GM19328 (cell line): ENCODE measurements around the gene ADCY1.

ENCODE experiments used
- ATAC-seq: cut with Tn5 transposase; IDR thresholded peaks from one replicate; pipeline ENCODE4 v1.9.1; 2021; ENCODE audit warnings: mild to moderate bottlenecking, moderate library complexity; ENCODE audit not compliant: unreplicated experiment

The ADCY1 gene

DNA sequence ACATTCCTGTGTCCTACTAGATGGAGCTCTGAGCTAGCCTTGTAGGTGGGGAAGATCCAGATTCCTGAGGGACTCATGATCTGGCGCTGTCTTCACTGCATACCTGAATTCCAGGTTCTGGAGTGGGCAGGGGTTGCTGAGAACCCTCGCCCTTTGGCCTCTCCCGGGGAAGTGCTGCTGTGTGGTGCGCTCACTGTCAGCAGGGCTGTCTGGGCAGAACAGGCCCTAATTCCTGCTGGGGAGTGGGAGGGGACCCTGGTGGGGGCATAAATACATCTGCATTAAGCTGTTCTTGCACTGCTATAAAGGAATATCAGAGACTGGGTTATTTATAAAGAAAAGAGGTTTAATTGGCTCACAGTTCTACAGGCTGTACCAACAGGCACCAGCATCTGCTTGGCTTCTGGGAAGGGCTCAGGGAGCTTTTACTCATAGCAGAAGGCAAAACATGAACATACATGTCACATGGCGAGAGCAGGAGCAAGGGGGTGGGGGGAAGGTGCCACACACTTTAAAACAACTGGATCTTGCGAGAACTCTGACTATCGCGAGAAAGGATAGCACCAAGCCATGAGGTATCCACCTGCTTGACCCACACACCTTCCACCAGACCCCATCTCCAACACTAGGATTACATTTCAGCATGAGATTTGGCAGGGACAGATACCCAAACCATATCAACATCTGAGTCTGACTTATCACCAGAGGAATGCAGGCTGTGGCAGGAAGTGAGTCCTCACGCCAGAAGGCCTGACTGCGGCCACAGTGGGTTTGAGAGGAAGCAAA is 115.0 kb downstream of the ADCY1 start:
- no peak for ATAC-seq

DNA sequence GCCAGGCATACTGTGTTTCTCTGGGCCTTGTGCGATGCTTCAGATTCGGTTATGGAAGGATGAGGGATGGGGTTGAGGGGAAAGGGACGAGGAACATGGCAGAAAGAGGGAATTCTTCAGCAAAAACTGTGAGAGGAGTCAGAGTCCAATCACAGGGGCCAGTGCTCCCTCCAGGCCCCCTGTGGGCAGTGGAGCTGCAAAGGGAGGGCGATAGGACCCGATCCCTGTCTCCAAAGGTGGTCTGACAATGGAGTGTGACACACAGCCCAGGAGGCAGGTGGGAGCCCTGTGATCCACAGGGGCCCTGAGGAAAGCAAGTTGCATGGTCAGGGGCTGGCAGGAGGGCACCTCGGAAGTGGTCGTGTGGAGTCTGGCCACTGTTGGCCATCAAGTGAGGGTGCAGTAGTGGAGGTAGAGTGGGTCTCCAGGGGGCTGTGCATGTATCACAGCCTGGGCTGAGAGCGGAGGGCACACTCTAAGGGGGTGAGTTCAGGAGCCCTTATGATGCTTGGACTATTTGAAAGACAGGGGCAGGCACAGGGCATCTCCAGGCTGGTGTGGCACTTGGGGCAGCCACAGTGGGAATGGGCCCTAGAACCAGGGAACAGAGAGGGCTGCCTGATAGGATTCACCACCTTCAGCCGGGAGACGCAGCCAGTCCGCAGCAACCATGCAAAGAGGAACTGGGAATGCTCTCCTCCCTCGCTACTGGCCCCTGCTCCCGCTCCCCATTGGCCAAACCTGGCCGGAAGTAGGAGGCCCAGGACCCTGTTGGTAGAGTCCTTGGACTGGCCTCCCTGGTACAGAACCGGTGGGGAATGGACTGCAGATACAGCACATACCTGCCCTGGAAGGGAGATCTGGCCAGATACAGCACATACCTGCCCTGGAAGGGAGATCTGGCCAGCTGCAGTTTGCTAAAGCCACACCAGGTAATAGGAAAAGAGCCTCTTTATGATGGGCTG is 115.9 kb downstream of the ADCY1 start:
- ATAC-seq: no peak

DNA sequence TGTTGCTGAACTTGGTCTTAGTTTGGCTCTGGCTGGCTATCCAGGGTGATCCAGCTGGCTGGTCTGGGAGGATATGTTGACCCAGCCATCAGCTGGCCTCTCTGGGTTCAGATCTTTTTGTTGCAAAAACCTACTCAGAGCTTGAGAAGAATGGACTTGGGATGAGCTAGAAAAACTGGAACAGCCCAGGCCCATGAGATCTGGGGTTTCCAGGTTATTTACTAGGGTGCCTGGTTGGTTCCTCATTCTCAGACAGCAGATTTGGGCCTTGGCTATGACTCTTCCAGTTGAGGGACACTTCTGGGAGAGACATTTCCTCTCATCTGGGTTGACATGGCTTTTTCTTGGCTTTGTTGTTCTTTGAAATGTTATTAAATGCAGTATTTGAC is 116.6 kb downstream of the ADCY1 start:
- ATAC-seq: no peak

DNA sequence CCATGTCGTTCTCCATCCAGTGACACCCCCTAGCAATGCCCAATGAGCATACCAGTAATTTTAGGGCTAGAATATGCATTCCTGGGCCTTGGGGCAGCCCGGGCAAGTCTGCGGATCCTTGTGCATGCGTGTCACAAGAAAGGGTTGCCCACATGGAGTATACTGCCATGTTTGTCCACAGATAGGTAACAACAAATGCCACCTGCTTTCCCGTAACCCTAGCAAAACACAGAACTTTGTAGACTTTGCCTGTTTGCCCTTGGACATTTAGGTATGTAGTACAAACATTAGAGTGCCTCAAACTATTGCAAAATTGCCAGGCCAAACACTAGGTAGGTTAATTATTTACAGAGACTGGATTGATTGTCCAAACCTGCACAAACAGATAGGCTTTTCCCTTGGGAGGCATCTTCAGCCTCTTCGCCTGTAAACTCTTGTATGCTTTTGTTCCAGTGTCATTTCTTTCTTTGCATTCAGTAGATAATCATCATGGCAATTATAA is 117.0 kb downstream of the ADCY1 start:
- ATAC-seq: no peak

GRCh38 chr7:45692031-45692430 is 117.9 kb downstream of the ADCY1 start:
- ATAC-seq: no peak

- no peak for ATAC-seq
Observed at GRCh38 chr7:45695249-45695995, 121.3 kb downstream of the ADCY1 start.

GRCh38 chr7:45696476-45696875 is 122.3 kb downstream of the ADCY1 start:
- no peak for ATAC-seq

GRCh38 chr7:45697576-45698136 is 123.5 kb downstream of the ADCY1 start:
- ATAC-seq: no peak

GRCh38 chr7:45698303-45699014 is 124.3 kb downstream of the ADCY1 start:
- ATAC-seq: no peak

GRCh38 chr7:45699015-45699309 is 124.8 kb downstream of the ADCY1 start:
- no peak for ATAC-seq

DNA sequence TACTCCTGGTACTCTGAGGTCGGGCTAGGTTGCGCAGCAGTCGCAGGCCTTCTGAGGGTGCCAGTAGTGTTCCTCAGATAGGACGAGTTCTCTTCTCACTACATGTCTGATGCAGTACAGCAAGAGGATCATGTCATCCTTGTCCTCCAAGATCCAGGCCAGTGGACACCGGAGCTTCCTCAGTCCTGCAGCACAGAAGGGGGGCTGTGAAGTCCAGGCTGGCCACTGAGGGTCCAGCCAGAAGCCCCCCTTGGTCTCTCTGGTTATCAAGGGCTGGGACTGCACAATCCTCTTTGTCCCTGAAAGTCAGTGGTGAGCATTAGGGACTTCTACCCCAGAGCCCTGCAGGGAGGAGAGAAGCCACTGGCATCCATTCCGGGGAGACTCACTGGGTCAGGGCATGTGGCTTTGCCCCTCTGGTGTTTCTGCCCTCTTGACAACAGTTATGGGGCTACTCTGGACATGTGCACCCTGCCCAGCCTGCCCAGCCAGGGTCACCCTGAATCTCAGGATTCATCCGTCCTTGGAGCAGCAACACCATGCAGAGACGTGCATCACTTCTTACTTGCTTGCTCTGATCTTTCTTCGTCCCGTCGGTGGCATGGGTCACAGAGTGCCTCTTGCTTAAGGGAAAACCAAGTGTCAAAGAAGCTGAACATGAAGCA is 125.7 kb downstream of the ADCY1 start:
- ATAC-seq: no peak

GRCh38 chr7:45700556-45700955 is 126.4 kb downstream of the ADCY1 start:
- no peak for ATAC-seq

GRCh38 chr7:45701701-45702510 is 127.7 kb downstream of the ADCY1 start:
- no peak for ATAC-seq

DNA sequence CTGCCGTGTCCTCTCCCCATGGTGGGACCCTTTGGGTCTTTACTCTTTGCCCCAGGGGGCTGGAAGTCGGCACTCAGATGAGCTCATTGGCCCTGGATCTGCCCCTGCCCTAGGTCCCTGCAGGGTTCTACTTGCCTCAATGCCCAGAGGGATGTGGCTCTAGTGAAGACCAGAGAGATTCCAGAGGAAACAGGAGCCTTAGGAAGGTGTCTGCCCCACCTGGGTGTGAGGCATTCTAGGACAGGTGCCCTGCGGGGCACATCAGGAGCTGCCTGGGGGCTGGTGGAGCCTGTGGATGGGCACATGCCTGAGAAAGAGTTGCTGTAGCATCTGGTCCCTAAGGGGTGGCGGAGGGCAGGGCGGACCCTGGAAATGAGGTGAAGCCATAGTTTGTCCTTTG is 128.6 kb downstream of the ADCY1 start:
- no peak for ATAC-seq

DNA sequence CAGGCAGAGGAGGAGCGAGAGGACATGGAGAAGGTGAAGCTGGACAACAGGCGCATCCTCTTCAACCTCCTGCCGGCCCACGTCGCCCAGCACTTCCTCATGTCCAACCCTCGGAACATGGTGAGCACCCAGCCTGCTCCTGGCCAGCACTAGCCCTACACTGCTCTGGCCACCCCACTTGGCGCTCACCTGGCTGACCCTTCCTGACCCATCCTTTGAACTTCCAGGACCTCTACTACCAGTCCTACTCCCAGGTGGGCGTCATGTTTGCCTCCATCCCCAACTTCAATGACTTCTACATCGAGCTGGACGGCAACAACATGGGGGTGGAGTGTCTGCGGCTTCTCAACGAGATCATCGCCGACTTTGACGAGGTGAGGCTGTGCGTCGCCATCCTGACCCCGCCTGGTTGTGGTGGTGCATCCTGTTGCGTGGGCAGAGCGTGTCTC is 129.2 kb downstream of the ADCY1 start:
- no peak for ATAC-seq

GRCh38 chr7:45703911-45704682 is 129.9 kb downstream of the ADCY1 start:
- ATAC-seq: no peak

GRCh38 chr7:45704683-45705016 is 130.5 kb downstream of the ADCY1 start:
- no peak for ATAC-seq
